Activated CD4-positive, alpha-beta T cell treated with anti-CD3 and anti-CD28 coated beads for 1 hour (primary cell): ENCODE results near the gene MFAP5.
"Not testable (repeated sequence)": the region's sequence is repeated elsewhere in the genome, so short reads cannot be mapped to it uniquely, and the experiment has no call there.

Experiments used
- DNase-seq: peaks from one replicate; pipeline ENCODE4 v3.0.0-alpha.2; 2020

Gene MFAP5

GRCh38 chr12:8672381-8672780 is 9.8 kb upstream of the MFAP5 start:
- no peak for DNase-seq

GRCh38 chr12:8668441-8668840 is 5.8 kb upstream of the MFAP5 start:
- no peak for DNase-seq

- DNase-seq: no peak
Measured at GRCh38 chr12:8667270-8667669, 4.6 kb upstream of the MFAP5 start.

GRCh38 chr12:8665759-8666158 is 3.1 kb upstream of the MFAP5 start:
- DNase-seq: no peak

GRCh38 chr12:8664228-8664913 is 1.7 kb upstream of the MFAP5 start:
- DNase-seq: no peak

- DNase-seq: no peak
Measured at GRCh38 chr12:8661751-8662150, 875 bp downstream of the MFAP5 start.

GRCh38 chr12:8661016-8661415 is 1.6 kb downstream of the MFAP5 start:
- DNase-seq: no peak

- no peak for DNase-seq
Measured at GRCh38 chr12:8658346-8658745, 4.3 kb downstream of the MFAP5 start.

- DNase-seq: no peak
Measured at GRCh38 chr12:8655421-8655820, 7.2 kb downstream of the MFAP5 start.

- no peak for DNase-seq
Measured at GRCh38 chr12:8648576-8649205, 13.9 kb downstream of the MFAP5 start.

GRCh38 chr12:8647968-8648367 is 14.7 kb downstream of the MFAP5 start:
- DNase-seq: no peak

- DNase-seq: no peak
Measured at GRCh38 chr12:8644345-8645248, 18.0 kb downstream of the MFAP5 start.

- no peak for DNase-seq
Measured at GRCh38 chr12:8642775-8643174, 19.9 kb downstream of the MFAP5 start.

GRCh38 chr12:8639936-8640335 is 22.7 kb downstream of the MFAP5 start:
- DNase-seq: no peak

- no peak for DNase-seq
Measured at GRCh38 chr12:8638951-8639350, 23.7 kb downstream of the MFAP5 start.

GRCh38 chr12:8637666-8638065 is 25.0 kb downstream of the MFAP5 start:
- DNase-seq: no peak

- no peak for DNase-seq
Measured at GRCh38 chr12:8637244-8637643, 25.4 kb downstream of the MFAP5 start.

- DNase-seq: no peak
Measured at GRCh38 chr12:8636581-8636980, 26.0 kb downstream of the MFAP5 start.

GRCh38 chr12:8636007-8636346 is 26.6 kb downstream of the MFAP5 start:
- not testable (repeated sequence) for DNase-seq

GRCh38 chr12:8635342-8636006 is 27.2 kb downstream of the MFAP5 start:
- not testable (repeated sequence) for DNase-seq

- DNase-seq: no peak
Measured at GRCh38 chr12:8630131-8630530, 32.5 kb downstream of the MFAP5 start.

- DNase-seq: no peak
Measured at GRCh38 chr12:8629486-8630033, 33.1 kb downstream of the MFAP5 start.

GRCh38 chr12:8628731-8629130 is 33.9 kb downstream of the MFAP5 start:
- no peak for DNase-seq
